GM13976 (cell line): ENCODE data around the gene CERS6.

ENCODE experiments used
- DNase-seq: peaks from one replicate; pipeline ENCODE4 v3.0.0; 2012; ENCODE audit warnings: low spot score
- in situ Hi-C: fragments of 300-500 bp; cut with MboI; formaldehyde crosslinking; loops from one replicate; pipeline ENCODE4 v1.12.0; 2022; ENCODE audit warnings: low sequenced_read_pairs, mixed read lengths, inconsistent platforms; ENCODE audit not compliant: unreplicated experiment
- TF ChIP-seq, protein P1 (sequence below): IDR thresholded peaks from 2 replicates; pipeline ENCODE4 v1.5.1; 2012; ENCODE audit warnings: borderline replicate concordance, mild to moderate bottlenecking; ENCODE audit not compliant: insufficient read depth; ENCODE audit errors: extremely low read depth, missing control alignments, control extremely low read depth

Gene CERS6

DNA sequence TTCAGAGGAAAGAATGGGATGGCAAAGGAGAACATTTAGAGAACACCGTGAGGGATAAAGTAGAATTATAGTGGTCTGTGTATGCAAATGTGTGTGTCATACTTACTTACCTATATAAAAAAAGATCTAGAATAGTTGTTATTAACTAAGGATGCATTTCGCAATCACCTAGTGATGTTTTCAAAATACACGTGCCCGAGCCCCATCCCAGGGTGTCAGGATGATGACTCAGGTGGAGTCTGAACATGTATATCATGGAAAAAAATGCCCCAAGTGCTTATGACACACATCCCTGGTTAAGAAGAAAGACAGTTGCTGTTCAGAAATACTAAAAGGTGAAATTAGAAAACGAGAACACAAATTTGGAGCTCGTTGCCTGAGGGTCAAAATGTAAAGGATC lies 109.0 kb downstream of the CERS6 start:
- DNase-seq = no peak
- TF ChIP-seq, protein P1, sequence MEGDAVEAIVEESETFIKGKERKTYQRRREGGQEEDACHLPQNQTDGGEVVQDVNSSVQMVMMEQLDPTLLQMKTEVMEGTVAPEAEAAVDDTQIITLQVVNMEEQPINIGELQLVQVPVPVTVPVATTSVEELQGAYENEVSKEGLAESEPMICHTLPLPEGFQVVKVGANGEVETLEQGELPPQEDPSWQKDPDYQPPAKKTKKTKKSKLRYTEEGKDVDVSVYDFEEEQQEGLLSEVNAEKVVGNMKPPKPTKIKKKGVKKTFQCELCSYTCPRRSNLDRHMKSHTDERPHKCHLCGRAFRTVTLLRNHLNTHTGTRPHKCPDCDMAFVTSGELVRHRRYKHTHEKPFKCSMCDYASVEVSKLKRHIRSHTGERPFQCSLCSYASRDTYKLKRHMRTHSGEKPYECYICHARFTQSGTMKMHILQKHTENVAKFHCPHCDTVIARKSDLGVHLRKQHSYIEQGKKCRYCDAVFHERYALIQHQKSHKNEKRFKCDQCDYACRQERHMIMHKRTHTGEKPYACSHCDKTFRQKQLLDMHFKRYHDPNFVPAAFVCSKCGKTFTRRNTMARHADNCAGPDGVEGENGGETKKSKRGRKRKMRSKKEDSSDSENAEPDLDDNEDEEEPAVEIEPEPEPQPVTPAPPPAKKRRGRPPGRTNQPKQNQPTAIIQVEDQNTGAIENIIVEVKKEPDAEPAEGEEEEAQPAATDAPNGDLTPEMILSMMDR = no peak
- in situ Hi-C loops = no loop called here

DNA sequence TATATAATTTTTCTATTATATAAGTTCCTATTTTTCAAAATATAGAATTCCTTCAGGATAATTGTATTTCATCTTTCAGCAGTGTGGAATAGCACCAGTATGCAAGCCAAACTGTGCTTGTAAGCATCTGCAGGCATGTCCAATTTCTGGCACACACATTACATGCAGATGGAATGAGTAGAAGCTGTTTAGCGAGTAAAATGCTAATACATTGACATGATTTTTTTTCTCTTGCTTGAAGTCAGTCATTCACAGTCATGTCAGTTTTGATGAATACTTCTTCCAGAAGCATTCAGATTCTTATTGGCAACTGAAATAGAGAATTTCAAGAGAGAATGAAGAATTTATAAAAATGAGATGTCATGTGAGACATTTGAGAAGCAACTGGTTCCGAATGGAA lies 109.4 kb downstream of the CERS6 start:
- TF ChIP-seq, protein P1 = no peak
- in situ Hi-C loops = no loop called here
- DNase-seq = no peak

DNA sequence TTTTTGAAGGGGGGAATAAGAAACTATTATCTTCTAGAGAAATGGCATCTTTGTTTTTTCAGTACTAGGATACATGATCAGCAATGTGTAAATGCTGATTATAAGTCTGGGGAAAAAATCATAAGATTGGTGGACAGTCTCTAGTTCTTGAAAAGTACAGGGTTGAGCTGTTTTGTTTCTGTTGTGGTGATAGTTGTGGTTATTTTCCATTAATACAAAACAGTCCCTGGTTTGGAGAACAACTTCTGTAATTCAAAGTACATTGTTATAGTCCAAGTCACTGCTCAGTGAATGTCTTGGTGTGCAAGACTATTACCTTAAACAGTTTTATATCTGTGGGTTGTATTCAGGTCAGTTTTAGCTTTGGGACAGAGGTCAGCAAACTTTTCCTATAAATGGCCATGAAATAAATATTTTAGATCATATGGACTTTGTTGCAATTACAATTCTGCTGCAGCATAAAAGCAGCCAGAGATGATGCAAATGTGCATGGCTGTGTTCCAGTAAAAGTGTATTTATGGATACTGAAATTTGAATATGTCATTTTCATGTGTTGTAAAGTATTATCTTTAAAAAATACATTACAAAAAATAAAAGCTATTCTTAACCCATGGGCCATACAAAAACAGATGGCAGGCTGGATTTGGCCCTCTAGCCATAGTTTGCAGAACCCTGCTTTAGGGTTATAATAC lies 111.0 kb downstream of the CERS6 start:
- TF ChIP-seq, protein P1 = no peak
- no peak for DNase-seq
- in situ Hi-C loops = no loop called here

DNA sequence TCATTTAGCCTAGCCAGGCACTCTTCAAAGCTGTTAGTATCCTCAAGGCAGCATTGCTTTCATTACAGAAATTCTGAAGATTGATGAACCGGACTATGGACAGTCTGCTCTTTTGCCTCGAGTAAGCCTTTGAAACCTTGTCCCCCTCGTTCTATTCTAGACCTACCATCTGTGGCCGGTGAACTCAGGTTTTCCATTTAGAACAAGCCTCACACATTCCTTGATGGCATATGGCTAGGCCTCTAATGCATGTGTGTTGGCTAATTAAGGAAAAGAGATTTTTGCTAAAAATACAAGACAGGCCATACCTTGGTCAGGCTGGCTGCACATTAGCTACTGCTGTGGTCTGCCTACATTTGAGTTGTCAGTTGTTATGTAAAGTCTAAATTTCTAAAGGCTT lies 111.8 kb downstream of the CERS6 start:
- in situ Hi-C loops = no loop called here

DNA sequence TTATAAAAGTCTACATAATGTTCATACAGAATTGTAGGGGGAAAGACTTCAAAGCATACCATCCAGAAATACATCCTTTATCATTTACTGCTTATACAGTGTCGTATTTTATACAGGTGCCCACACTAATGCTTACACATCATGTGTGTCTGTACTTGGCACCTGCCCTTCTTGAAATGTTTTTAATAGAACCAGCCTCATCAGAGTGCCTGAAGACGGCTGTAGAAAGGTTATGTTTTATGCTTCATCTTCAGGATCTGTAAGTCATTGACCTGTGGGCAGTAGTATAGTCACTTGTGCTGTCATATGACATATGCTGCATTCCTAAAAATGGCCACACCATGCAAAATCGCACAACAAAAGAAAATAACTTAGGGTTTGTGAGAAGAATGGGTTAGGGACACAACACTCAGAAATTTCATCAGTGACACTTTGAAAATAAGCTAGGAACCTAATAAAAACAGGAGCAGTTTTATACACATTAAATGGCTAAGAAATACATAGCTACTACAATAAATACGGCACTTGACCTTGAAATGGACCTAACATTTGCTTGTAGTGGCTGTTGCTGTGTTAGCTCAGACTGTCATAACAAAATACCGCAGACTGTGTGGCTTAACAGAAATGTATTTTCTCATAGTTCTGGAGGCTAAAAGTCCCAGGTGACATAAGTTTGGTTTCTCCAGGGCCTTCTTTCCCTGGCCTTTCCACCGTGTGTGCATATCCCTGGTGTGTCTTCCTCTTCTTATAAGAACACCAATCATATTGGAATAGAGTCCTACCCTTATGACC lies 112.6 kb downstream of the CERS6 start:
- no peak for DNase-seq
- in situ Hi-C loops = no loop called here
- TF ChIP-seq, protein P1 = no peak

More for the DNA sequence above, 111.8 kb downstream of the CERS6 start:
- no peak for DNase-seq
- TF ChIP-seq, protein P1 = no peak

DNA sequence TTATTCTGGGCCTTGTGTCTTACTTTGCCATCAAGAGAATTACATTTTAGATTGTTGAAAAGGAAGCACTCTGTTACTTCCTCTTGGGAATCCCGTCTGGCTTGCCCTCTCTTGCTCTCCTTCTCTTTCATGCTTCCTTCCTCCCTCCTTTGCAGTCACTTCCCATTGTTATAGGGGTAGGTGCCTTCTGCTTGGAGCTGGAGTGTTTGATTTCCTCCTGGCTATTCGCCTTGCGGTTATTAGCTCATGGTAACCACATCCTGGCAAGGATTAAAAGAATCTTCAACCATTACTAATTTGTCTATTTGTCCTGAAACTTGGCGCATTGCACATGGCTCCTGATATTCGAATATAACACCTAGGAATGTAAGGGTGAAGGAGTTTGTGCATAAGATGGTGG lies 115.0 kb downstream of the CERS6 start:
- in situ Hi-C loops = no loop called here
- DNase-seq = no peak
- TF ChIP-seq, protein P1 = no peak
